Right ventricle myocardium inferior (tissue), 1 donor: ENCODE results near the gene CPT1C. TPM values are rescaled to one million over a fixed set of nuclear protein-coding genes. Genes with fewer than 3 reads are reported as not detected.

ENCODE experiments used
- ATAC-seq: fragments of 200-7000 bp; cut with Tn5 transposase; one replicate; pipeline ENCODE4 v1.9.1; 2020; ENCODE audit warnings: mild to moderate bottlenecking, moderate library complexity
- DNase-seq: peaks from one replicate; pipeline ENCODE4 v3.0.0; 2021; ENCODE audit errors: missing footprints
- intact Hi-C: fragments of 100-400 bp; cut with DNase I; formaldehyde crosslinking; loops from one replicate; pipeline ENCODE4 v1.11.0; 2022
- total RNA-seq: library from RNA; stranded (reverse); fragmentation: NEBNext Ultra II Directional; extraction: Animal tissue kit (Norgen Biotek cat#: 25700); gene quantifications from one replicate; pipeline ENCODE4 v1.2.1, GENCODE V29; 2021
- donor health status: DM: no; HTN: yes; CAD: no; lungs with severe emphysema.

The CPT1C gene
- total RNA-seq, 1 donor from 2014 or later = 2.9 TPM

- ATAC-seq = no peak
- intact Hi-C loops = no loop called here
- DNase-seq = peak; percentile 63
Measured at GRCh38 chr19:49658139-49658517, 32.8 kb upstream of the CPT1C start.

DNA sequence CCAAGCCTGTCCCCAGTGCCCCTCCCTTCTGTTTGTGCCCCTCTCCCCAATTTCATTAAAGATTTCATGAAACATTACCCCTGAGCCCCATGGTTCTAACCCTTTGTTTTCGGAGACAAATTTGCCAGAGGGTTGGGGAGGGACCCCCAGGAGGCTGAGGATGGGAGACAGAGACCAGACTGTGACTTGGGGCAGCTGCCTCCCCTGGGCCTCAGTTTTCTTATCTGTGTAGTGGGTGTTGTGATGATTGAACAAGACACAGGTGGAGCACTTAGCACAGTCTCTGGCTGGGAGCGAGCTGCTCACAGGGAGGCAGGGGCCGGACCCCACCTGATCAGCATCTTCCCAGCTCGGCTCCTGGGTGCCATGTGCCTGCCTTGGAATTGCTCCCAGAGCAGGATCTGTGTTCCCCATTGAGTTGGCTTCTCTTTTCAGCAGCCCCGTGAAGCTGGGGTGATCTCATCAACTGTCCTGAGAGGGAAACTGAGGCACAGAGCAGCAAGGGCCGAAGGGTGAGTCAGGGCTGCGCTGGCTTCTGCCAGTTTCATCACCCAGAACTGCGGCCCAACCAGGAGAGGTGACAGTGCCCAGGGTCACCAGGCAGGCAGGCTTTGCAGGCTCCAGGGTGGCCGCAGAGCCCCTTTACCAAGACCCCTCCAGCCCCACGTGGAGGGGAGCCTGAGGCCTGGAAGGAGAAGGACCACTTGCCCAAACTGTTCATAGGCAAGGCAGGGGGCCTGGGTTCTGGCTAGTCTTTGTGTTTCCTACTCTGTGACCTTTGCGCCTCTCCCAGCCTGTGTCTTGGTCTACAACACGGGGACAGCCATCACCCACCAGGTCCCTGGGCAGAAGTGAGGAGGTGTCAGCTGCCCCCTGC is 32.1 kb upstream of the CPT1C start:
- ATAC-seq = no peak
- peak; percentile 51 for DNase-seq
- intact Hi-C loops = no loop called here

- DNase-seq = peak; percentile 1
- intact Hi-C loops = no loop called here
- ATAC-seq = no peak
Measured at GRCh38 chr19:49660338-49660961, 30.5 kb upstream of the CPT1C start.

- ATAC-seq (no peak), DNase-seq (peak; percentile 25)
- intact Hi-C loops = no loop called here
Measured at GRCh38 chr19:49662011-49662410, 28.9 kb upstream of the CPT1C start.

GRCh38 chr19:49663224-49663623 is 27.7 kb upstream of the CPT1C start:
- DNase-seq = peak; percentile 9
- intact Hi-C loops = no loop called here
- ATAC-seq = no peak

DNA sequence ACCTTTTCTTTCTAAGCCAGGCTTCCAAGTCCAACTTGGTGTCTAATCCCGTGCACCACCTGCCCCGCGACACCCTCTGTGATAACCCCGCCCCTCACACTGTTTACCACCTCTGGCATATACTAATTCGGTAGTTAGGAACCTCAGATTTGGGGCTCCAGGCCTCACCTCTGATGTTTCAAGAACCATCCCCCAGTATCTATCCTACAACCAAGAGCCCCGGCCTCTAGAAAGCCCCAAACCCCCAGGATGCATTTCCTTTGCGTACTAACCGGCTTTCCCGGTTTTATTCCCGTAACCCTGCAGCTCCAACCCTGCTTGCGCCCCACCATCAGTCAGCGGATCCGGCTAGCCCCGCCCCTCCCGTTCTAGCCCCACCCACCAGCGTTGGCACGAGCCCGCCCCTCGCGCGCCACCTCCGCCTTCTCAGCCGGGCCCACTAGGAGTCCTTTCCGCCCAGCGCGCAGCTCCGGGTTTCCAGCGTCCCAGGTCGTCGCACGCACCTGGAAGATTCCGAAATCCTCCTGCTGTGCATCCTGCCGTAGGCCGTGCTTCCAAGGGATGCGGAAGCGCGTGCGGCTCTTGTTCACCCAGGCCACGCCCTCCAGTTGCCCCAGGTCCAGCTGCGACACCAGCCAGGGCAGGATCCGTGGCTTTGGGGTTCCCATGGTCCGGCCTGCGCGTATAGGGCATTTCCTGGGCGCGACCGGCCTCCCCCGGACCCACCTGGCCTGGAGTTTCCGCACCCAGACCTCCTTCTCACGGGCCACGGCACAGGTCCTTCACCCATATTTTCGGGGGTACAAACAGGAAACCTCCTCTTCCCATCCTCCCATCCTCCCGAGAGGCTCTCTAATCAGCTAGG is 26.5 kb upstream of the CPT1C start:
- intact Hi-C loops = no loop called here
- DNase-seq (peak; percentile 93), ATAC-seq (peak; percentile 76)

- ATAC-seq (no peak), DNase-seq (no peak)
- intact Hi-C loops = no loop called here
Measured at GRCh38 chr19:49665036-49665350, 25.9 kb upstream of the CPT1C start.

DNA sequence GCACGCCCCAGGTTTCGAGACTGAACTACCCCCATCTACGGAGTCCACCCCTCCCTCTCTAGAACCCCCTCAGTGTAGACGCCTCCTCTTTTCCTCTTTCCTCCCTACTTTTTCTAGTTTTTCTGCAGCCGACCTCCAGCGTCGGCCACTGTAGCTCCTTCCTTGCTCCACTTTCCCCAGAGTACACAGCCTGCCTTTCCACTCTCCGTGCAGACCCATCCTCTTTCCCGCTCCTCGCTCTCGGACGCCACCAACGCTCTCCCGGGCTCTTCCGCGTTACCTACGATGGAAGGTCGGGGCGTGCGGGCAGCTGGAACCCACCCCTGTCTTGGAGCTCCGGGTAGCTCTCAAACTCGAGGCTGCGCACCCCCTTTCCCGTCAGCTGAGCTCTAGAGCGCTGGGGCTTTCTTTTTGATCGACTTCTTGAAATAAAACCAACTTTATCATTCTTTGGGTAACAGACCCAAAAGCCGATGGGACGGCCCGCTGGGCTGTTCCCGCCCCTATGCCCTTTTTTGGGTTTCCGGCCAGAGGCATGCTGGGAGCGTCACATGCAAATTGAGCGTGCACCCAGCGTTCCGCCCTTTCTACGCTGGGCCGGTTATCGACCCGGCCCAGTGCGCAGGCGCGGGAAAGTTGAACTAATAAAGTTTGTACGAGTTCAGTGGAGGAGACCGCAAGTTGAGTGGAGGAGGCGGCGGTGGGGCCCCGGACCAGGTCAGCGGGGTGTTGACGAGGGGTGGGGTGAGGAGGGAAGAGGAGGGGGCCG is 25.4 kb upstream of the CPT1C start, which contains the start of the genes BCL2L12 and IRF3:
BCL2L12 (plus strand) TSS at position 583 of the 769 bp plus-strand sequence. CDS start 760 bp downstream, outside the sequence.
IRF3 (minus strand) TSS at position 507 of the 769 bp plus-strand sequence. CDS start 1,019 bp downstream, outside the sequence.
- ATAC-seq (peak; percentile 93), DNase-seq (peak; percentile 99)
- intact Hi-C loops = no loop called here

GRCh38 chr19:49666120-49666444 is 24.8 kb upstream of the CPT1C start:
- intact Hi-C loops = no loop called here
- DNase-seq (no peak), ATAC-seq (no peak)

GRCh38 chr19:49667473-49667872 is 23.4 kb upstream of the CPT1C start:
- intact Hi-C loops = no loop called here
- no peak for DNase-seq
- no peak for ATAC-seq

DNA sequence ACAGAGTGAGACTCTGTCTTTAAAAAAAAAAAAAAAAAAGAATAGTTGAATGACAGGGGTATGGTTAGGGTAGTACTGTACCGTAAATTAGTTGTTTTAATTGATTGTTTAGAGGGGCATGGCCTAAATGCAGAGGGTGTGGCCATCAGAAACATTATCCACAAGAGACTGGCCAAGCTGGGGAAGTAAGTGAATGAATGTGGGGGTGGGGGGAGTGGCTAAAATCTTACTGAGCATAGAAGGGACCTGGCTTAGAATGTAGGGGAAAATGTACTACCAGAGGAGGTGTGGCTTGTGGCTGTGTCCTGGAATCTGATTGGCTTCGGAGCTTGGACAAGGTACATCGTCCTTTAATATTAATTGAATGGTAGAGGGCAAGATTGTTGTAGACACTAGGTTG is 21.4 kb upstream of the CPT1C start:
- no peak for DNase-seq
- intact Hi-C loops = no loop called here
- no peak for ATAC-seq

DNA sequence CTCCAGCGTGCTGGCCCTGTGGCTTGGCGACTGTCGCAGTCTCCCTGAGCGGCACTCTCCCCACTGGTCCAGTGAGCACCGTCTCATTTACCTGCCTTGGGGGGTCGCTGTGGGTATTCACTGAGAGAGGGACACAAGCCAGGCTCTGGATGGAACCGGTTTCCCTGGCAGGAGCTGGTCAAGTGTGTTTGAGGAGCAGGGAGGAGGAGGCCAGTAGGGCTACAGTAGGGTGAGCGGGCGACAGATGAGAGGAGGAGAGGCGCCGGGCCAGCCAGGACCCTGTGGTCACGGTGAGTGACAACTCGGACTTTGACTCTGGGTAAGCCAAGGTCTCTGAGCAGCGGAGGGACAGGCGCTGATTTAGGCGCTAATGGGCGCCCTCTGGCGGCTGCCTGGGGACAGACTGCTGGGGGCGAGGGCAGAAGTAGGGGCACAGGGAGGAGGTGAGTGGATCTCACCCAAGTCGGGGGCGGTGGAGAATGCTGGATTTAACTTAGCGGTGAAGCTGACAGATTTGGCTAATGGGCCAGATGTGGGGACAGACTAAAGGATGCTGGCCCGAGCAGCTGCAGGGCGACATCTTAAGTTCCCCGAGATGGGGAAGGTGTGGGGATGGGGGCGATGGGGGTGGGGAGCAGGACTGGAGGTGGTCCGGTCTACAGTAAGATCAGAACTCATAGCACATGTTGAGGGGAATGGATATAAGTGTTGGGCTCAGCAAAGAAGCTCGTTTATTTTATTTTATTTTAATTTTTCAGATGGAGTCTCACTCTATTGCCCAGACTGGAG is 18.6 kb upstream of the CPT1C start:
- intact Hi-C loops = loop anchor here (5.0 kb wide), 2 partner anchors 80 to 100 kb away; partner anchors contain the start of gene PRR12
- no peak for ATAC-seq
- DNase-seq = peak; percentile 91

GRCh38 chr19:49676136-49676783 is 14.7 kb upstream of the CPT1C start:
- DNase-seq (peak; percentile 77), ATAC-seq (peak; percentile 51)
- intact Hi-C loops = loop anchor here (2.0 to 5.0 kb wide), 3 partner anchors 35 to 224 kb away; partner anchors contain the start of genes AKT1S1, ALDH16A1, PIH1D1 and RRAS

DNA sequence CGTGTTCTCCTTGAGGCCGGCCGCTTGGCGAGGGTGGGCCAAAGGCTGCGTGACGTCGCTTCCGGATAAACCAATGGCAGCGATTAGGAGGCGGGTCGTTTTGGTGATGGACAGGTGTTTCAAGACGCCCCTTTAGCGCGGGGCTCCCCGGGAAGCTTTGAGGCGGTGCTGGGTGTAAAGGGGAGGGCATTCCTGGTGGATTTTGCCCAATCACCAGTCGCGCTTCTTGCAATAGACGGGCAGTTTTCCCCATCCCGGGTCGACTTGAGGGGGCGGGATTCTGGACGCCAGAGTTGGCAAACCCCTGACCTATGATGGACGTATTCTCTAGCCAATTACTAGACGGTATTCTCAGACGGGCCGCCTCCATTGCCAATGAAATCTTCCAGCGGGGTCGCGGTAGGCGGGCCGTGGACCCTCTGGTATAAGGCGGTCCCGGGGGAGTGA is 14.1 kb upstream of the CPT1C start:
- ATAC-seq (peak; percentile 92), DNase-seq (peak; percentile 99)
- intact Hi-C loops = loop anchor here (1.0 to 5.0 kb wide), 5 partner anchors 36 to 225 kb away; partner anchors contain the start of genes AKT1S1, ALDH16A1, FUZ and PIH1D1

DNA sequence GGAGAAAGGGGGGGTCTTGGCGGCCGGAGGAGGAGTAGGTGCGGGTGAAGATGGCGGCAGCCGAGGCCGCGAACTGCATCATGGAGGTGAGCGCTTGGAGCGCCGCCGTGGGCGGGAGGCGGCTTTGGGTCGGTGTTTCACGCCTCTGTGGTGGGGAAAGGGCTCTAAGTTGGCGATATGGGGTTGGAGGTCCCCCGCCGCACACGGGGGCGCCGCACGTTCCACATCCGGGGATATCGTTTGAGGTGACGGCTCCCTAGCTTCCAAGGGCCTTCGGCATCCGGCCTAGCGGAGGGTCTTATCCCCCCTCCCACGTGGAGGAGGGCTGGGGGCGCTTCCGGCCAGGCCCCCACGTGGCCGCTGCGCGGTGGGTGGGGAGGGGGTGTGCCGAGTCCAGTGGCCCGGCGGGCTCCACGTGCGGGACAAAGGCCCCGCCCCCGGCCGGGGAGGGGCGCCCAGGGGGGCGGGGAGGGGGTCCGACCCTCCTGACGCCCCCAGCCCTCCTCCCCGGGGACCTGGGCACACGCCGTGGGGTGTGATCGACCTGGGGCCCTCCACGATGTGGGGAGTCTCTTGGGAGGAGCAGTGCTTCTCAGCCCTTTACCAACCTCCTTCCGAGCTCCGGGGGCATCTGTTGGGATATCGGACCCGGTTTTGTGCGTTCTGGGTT is 13.6 kb upstream of the CPT1C start, which contains the start of gene PRMT1:
PRMT1 (plus strand) TSS at position 41 of the 670 bp plus-strand sequence; CDS start at position 51, 10 bp downstream.
- no peak for DNase-seq

More for the DNA sequence above, 13.6 kb upstream of the CPT1C start, which contains the start of gene PRMT1:
- intact Hi-C loops = loop anchor here (1.0 to 5.0 kb wide), 5 partner anchors 37 to 225 kb away; partner anchors contain the start of genes AKT1S1, ALDH16A1, FUZ and PIH1D1
- no peak for ATAC-seq
